T-helper 9 cell (primary cell): Measurements from ENCODE around the gene BICRA.
"Not testable (repeated sequence)": the region's sequence is repeated elsewhere in the genome, so short reads cannot be mapped to it uniquely, and the experiment has no call there.

Experiments used
- DNase-seq: peaks from one replicate; pipeline ENCODE4 v3.0.0-alpha.2; 2020

The BICRA gene

DNA sequence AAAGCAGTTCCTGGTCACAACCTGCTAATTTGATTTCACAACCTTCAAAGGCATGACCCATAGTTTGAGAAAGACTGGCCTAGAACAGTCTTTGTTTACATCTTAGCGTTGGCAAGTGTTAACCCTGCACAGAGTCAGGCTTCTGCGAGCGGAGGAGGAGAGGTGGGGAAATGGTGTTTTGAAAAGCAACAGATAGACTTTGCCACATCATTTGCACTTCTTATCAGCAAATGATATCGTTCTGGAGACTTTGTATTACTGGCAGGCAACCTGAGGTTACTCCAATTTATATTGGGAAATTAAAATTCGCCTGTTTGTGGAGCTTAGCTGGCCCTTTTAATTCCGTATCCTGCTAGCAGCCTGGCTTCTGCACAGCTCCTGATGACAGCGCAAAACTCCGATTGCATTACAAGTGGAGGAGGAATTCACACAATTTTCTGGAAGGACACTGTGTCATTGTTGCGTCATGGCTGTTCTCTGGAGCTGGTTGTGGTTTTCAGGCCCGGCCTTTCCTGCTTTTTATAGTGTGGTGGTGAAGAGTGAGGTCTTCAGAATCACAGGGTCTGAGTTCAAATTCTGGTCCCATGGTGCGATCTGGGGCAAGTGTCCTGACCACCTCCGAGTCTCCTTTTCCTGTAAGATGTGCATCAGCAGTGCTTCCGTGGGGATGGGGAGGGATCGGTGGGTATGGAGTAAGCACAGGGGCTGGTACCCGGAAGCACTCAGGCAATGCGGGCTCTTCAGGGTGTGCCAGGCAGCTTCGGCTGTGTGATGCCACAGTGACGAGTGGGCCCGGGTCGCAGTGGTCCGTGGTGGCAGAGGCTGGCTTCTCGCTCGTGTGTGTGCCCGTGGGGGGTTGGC, 55.2 kb downstream of the BICRA start:
- no peak for DNase-seq

DNA sequence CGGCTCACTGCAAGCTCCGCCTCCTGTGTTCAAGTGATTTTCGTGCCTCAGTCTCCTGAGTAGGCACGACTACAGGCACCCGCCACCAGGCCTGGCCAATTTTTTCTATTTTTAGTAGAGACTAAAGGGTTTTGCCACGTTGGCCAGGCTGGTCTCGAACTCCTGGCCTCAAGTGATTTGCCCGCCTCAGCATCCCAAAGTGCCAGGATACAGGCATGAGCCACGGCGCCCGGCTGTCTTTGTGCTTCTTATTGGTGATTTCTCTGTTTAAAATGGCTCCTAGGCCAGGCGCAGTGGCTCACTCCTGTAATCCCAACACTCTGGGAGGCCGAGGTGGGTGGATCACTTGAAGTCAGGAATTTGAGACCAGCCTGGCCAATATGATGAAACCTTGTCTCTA, 59.6 kb downstream of the BICRA start:
- not testable (repeated sequence) for DNase-seq

GRCh38 chr19:47670736-47671135, 61.8 kb downstream of the BICRA start:
- no peak for DNase-seq

- no peak for DNase-seq
Observed at GRCh38 chr19:47671499-47671898, 62.6 kb downstream of the BICRA start.

DNA sequence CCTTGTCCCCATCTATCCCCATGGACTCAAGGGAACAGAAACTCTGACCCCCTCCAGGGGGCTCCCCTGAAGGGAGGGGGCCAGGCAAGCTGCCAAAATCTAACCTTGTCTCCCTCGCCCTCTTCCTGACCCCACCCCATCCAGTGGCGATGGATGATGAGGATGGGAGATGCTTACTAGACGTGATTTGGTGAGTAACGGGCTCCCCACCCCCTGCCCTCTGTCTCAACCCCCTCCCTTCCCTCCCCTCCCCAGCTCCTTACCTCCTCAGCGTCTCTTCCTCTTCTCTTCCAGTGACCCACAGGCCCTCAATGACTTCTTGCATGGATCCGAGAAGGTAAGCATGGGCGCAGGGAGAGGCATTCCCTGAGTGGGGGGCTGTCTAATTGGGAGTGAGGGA, 64.5 kb downstream of the BICRA start:
- no peak for DNase-seq

- no peak for DNase-seq
Observed at GRCh38 chr19:47674548-47674947, 65.6 kb downstream of the BICRA start.

DNA sequence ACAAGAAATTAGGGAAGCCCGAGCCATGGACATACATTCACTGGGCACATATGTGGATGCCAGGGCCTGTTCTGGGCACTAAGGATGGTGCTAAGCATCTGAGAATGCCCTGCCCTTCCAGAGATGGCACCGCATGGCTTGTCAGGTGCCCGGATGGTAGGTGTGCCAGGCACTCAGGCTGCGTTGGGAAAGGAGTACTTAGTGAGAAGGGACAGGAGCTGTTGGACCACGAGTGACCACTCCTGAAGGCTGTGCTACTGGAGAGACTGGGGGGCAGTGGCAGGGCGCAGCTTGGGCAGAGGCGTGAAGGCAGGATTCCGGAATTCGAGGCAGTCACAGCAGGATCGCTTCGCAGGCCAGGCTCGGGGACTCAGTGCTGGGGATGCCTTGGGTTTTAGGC, 66.3 kb downstream of the BICRA start:
- no peak for DNase-seq

DNA sequence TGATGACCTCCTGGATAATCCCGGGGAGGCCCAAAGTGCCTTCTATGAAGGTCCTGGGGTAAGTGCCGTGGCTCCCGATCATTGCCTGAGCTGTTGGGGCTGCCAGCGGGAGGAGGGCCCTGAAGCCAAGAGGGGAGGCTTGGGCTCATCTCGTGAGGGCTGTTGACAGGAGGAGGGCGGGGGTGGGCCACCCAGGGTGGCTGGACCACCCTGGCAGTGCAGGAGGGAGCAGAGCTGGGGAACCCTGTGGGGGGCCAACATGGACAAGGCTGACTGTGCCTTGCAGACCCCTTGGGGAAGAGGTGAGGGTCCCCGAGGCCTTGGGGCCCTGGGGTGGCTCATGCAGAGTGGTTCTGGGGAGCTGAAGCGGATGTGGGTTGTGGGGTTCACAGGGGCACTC, 66.9 kb downstream of the BICRA start:
- DNase-seq = no peak

DNA sequence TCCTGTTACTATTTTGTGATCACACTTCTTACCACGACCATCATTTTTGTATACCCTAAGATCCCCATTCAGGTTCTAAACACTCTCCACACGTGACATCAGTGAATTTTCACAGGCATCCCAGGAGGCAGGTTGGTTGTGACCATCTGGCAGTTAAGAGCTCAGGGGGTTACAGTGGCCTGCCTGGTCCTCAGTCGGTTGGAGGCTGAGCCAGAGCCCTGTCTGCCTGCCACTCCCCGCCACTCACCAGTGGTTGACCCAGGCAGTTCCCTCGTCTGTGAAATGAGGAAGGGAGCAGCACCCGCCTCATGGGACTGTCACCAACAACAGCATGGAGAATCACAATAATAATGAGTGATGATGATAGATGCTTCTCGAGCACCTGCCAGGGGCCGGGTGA, 67.9 kb downstream of the BICRA start:
- DNase-seq = no peak

GRCh38 chr19:47679251-47679900, 70.4 kb downstream of the BICRA start:
- DNase-seq = no peak

DNA sequence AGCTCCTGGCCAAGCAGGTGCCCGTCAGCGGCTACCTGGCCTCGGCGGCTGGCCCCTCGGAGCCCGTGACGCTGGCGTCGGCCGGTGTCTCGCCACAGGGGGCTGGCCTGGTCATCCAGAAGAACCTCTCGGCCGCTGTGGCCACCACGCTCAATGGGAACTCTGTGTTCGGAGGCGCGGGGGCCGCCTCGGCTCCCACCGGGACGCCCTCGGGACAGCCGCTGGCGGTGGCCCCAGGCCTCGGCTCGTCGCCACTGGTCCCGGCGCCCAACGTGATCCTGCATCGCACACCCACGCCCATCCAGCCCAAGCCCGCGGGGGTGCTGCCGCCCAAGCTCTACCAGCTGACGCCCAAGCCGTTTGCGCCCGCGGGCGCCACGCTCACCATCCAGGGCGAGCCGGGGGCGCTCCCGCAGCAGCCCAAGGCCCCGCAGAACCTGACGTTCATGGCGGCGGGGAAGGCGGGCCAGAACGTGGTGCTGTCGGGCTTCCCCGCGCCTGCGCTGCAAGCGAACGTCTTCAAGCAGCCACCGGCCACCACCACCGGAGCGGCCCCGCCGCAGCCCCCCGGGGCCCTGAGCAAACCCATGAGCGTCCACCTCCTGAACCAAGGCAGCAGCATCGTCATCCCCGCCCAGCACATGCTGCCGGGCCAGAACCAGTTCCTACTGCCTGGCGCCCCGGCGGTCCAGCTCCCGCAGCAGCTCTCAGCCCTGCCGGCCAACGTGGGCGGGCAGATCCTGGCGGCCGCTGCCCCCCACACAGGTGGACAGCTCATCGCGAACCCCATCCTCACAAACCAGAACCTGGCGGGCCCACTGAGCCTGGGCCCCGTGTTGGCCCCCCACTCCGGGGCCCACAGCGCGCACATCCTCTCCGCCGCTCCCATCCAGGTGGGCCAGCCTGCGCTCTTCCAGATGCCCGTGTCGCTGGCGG, 71.3 kb downstream of the BICRA start:
- DNase-seq = no peak

DNA sequence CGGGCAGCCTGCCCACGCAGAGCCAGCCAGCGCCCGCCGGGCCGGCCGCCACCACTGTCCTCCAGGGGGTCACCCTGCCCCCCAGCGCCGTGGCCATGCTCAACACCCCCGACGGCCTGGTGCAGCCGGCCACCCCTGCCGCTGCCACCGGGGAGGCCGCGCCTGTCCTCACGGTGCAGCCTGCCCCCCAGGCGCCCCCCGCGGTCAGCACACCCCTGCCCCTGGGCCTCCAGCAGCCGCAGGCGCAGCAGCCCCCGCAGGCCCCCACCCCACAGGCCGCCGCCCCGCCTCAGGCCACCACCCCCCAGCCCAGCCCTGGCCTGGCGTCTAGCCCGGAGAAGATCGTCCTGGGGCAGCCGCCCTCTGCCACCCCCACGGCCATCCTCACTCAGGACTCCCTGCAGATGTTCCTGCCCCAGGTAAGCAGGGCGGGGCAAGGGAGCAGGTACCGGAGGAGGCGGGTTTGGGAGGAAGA, 72.0 kb downstream of the BICRA start:
- no peak for DNase-seq

DNA sequence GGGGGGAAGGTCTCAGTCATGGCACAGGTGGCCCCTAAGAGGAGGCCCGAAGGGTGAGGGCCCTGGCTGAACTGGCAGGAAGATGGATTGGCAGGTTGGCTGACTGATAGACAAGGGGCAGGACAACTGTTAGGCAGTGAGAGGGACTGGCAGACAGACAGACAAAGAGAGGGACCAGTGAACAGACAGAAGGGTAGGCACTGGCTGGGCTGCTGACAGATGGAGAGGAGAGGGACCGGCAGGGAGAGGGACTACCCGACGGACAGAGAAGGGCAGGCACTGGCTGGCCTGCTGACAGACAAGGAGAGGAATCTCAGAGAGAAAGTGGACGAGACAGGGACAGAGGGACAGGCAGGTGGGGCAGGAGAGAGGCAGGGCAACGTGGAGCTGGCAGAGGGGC, 72.5 kb downstream of the BICRA start:
- no peak for DNase-seq

- DNase-seq = no peak
Observed at GRCh38 chr19:47681936-47682335, 73.0 kb downstream of the BICRA start.

GRCh38 chr19:47682939-47683338, 74.0 kb downstream of the BICRA start:
- no peak for DNase-seq

DNA sequence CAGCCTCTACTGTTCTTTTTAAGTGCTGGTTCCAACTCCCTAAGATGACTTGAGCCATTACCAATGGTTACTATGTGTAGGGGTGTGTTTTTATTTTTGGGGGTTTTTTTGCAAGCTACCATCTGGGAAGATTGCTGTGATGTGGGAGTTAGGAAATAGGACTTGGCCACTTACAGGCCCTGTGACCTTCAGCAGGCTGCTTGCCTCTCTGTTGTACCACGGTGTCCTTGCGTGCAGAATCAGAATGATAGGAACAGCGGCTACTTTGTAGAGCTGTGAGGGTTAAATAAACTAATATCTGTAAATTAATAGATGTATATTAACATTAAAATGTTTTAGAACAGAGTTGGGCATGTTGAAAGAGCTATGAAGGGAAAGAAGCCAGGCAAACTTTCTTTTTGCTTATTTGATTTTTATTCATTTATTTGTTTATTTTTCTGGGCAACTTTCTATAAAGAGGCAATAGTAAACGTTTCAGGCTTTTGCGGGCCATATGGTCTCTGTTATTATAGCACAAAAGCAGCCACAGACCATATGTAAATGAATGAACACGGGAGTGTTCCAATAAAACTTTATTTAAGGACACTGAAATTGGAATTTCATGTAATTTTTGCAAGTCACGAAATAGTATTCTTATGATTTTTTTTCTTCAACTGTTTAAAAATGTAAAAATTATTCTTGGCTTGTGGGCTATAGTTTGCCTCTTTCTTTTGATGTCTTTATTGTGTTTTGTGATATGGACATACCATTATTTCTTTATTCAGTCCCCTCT, 77.9 kb downstream of the BICRA start:
- DNase-seq = no peak

DNA sequence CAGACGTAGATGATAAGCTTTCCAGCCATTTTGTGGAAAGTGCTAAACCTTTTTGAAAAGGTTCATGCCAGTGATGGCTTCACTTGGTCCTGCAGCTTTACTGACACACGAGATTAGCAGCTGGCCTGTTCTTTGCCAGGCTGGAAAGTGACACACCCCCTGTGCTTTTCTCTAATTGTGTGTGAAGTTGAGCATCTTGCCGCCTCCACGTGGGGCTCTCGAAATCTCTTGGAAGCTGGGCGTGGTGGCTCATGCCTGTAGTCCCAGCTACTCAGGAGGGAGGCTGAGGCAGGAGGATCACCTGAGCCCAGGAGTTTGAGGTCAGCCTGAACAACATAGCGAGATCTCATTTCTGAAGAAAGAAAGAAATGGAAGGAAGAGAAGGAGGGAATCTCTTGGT, 79.0 kb downstream of the BICRA start:
- no peak for DNase-seq

- DNase-seq = no peak
Observed at GRCh38 chr19:47691090-47691489, 82.2 kb downstream of the BICRA start.

DNA sequence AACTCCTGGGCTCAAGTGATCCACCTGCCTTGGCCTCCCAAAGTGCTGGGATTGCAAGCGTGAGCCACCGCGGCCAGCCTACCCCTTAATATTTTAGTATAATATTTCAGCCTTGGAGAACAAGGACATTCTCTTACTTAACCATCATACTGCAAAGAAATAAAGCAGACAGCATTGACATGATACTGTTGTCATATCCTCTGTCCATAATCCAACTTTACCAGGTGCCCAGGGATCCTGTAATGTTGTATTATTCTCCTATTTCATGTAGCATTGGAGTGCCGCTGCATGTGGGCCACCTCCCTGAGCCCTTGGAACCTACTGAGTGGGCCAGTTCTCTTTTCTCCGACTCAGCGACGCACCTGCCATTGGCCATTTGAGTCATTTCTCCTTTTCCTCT, 82.8 kb downstream of the BICRA start:
- no peak for DNase-seq

DNA sequence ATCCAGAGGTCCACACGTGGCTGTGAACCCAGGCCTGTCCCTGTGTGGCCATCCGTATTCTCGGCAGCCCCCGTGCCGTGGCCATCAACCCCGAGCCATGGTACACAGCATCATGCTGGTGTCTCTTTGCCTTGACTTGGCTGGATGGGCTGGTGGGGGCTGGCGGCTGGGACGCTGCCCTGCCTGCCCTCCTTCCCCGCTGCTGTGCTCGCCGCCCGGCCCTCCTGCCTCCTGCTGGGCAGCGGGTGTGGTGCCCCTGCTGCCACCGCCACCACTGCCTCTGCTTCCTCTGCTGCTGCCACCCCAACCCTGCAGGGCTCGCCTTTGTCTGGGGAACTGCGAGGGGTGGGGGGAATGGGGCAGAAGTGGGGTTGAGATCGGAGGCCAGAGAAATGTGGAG, 84.6 kb downstream of the BICRA start:
- no peak for DNase-seq

DNA sequence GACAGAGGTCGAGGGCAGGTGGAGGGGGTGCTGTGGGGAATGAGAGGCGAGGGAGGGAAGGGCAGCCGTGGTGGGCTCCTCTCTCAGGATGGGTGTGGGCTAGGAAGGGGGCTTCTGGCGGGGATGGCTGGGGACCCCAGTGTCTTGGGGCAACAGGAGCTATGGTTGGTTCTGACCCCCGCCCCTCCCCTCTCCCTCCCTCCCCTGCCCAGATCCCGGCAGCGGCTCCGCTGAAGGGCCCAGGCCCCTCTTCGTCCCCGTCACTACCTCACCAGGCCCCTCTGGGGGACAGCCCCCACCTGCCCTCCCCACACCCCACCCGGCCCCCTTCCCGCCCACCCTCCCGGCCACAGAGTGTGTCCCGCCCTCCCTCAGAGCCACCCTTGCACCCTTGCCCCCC, 85.0 kb downstream of the BICRA start:
- no peak for DNase-seq
